ENCODE measurements around the gene MMS22L. TPM values are rescaled to one million over a fixed set of nuclear protein-coding genes. Genes with fewer than 3 reads are reported as not detected.

MMS22L gene
- total RNA-seq, 1 donor from 2014 or later, result 37.5 TPM

DNA sequence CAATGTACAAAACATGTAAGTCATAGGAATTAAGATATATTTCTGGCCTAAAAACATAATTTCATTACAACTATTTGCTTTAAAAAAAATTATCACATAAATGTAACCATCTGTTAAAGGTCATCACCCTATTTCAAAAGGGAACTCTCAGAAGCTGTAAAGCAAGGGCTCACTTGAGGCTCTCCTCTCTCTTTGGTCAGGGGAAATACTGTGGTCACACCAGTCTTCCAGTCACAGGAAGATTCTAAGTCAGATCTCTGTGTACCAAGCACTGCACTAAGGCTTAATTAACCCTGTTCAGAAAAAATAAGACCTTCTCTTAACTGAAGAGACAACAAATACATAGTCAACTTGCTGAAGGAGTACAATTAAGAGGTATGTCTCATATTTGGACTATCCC is 75.6 kb downstream of the MMS22L start:
- H3K27me3 Mint-ChIP-seq (ENCODE audit: low read depth), result no peaks in the 10 kb centered on the region
- DNase-seq (ENCODE audit: low read depth, low spot score), result no peak
- H3K9me3 Mint-ChIP-seq, result no peaks in the 10 kb centered on the region
- no peak overlapping the region for H3K27ac Mint-ChIP-seq (ENCODE audit: unreplicated experiment)
- no peak overlapping the region for H3K4me3 Mint-ChIP-seq
- TF ChIP-seq, protein P1, sequence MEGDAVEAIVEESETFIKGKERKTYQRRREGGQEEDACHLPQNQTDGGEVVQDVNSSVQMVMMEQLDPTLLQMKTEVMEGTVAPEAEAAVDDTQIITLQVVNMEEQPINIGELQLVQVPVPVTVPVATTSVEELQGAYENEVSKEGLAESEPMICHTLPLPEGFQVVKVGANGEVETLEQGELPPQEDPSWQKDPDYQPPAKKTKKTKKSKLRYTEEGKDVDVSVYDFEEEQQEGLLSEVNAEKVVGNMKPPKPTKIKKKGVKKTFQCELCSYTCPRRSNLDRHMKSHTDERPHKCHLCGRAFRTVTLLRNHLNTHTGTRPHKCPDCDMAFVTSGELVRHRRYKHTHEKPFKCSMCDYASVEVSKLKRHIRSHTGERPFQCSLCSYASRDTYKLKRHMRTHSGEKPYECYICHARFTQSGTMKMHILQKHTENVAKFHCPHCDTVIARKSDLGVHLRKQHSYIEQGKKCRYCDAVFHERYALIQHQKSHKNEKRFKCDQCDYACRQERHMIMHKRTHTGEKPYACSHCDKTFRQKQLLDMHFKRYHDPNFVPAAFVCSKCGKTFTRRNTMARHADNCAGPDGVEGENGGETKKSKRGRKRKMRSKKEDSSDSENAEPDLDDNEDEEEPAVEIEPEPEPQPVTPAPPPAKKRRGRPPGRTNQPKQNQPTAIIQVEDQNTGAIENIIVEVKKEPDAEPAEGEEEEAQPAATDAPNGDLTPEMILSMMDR (conservative IDR thresholded peaks at IDR 0.05), result no peak
- peaks cover 20% of the 10 kb centered on the region for H3K4me1 Mint-ChIP-seq
- H3K36me3 Mint-ChIP-seq (ENCODE audit: low read depth), result peaks cover 10% of the 10 kb centered on the region

DNA sequence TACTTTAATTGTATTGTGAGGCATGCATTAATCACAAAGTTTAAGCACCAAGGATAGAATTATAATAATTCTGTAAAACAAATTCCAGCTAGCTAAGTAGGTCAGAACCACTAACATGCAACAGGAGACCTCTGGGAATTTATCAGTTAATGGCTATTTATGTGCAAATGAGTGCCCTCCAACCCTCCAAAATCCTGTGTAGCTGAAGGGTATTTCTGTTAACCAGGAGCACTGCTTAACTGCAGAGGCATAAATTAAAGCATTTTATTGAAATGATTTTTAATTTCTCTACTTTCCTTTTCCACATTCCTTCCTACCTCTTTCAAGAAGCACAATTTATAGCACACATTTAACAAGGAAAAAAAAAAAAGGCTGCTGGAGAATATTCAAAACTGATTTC is 77.0 kb downstream of the MMS22L start:
- peaks cover 20% of the 10 kb centered on the region for H3K4me1 Mint-ChIP-seq
- peaks cover 13% of the 10 kb centered on the region for H3K36me3 Mint-ChIP-seq (ENCODE audit: low read depth)
- H3K27ac Mint-ChIP-seq (ENCODE audit: unreplicated experiment), result peak overlapping the region; percentile 57
- no peak overlapping the region for H3K4me3 Mint-ChIP-seq
- no peaks in the 10 kb centered on the region for H3K27me3 Mint-ChIP-seq (ENCODE audit: low read depth)
- TF ChIP-seq, protein P1 (conservative IDR thresholded peaks at IDR 0.05), result no peak
- no peaks in the 10 kb centered on the region for H3K9me3 Mint-ChIP-seq
- no peak for DNase-seq (ENCODE audit: low read depth, low spot score)

DNA sequence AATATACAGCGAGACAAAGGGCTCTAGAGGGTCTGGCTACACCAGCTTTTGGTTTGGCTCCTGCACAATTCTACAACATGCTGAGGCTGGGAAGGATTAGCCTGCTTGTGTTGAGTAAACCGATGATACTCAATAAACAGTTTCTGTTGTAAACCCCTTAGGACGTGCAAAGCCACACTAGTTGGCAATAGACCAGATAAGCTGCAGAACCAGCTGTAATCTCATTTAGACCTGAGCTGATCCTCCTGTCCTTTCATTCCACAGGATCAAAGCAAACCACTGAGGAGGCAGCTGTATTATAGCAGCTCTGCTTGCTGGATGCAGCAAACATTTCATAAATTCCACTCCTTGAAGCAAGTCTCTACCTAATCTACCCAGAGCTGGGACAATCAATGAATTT is 79.7 kb downstream of the MMS22L start:
- H3K27ac Mint-ChIP-seq (ENCODE audit: unreplicated experiment), result no peak overlapping the region

DNA sequence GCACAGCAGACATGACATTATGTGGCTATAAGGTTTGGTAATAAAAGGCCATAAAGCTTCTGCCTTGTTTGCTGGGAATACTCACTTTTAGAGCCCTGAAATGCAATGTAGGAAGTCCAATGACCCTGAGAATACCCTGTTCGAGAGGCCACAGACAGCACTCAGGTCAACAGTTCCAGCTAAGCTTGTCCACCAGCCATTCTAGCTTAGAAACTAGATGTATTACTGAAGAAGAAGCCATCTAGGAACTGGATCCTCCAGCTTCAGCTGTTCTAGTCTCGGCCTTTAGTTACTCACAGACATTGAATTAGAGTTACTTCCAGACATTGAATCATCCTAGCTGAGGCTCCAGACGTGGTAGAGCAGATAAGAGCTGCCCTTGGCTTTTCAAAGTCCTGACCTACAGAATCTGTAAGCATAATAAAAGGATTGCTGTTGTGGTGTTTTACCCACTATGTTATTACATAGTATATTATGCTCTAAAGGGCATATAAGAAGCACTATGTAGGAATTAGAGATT is 84.9 kb downstream of the MMS22L start:
- Mint-ChIP-seq H3K9me3 (no peaks in the 10 kb centered on the region), H3K27me3 (ENCODE audit: low read depth) (no peaks in the 10 kb centered on the region), H3K36me3 (ENCODE audit: low read depth) (peaks cover 21% of the 10 kb centered on the region), H3K27ac (ENCODE audit: unreplicated experiment) (no peak overlapping the region), H3K4me3 (no peak overlapping the region), H3K4me1 (no peaks in the 10 kb centered on the region)
- no peak for DNase-seq (ENCODE audit: low read depth, low spot score)
- TF ChIP-seq, protein P1 (conservative IDR thresholded peaks at IDR 0.05), result no peak

More for the DNA sequence above, 79.7 kb downstream of the MMS22L start:
- H3K36me3 Mint-ChIP-seq (ENCODE audit: low read depth), result peaks cover 17% of the 10 kb centered on the region
- DNase-seq (ENCODE audit: low read depth, low spot score), result no peak
- no peaks in the 10 kb centered on the region for H3K9me3 Mint-ChIP-seq
- H3K4me1 Mint-ChIP-seq, result peaks cover 20% of the 10 kb centered on the region
- no peak overlapping the region for H3K4me3 Mint-ChIP-seq
- TF ChIP-seq, protein P1 (conservative IDR thresholded peaks at IDR 0.05), result no peak
- no peaks in the 10 kb centered on the region for H3K27me3 Mint-ChIP-seq (ENCODE audit: low read depth)

DNA sequence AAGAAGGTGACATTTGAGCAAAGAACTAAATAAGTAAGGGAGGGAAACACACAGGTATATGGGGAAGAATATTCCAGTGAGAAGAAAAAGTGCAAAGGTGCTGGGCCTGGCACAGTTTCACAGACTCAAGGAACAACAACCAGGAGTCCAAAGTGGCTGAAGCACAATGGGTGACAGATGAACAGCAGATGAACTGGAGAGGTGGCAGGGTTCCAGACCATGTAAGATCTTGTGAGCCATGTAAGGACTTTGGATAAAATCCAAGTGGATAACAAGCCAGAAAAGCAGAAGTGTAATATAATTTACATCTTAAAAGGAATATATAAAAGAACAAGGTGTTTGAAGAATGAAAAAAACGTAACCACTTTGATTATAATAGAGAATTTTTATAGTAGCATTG is 87.9 kb downstream of the MMS22L start:
- no peak for DNase-seq (ENCODE audit: low read depth, low spot score)
- TF ChIP-seq, protein P1 (conservative IDR thresholded peaks at IDR 0.05), result no peak
- Mint-ChIP-seq H3K27ac (ENCODE audit: unreplicated experiment) (no peak overlapping the region), H3K4me3 (no peak overlapping the region), H3K9me3 (no peaks in the 10 kb centered on the region), H3K27me3 (ENCODE audit: low read depth) (no peaks in the 10 kb centered on the region), H3K4me1 (no peaks in the 10 kb centered on the region), H3K36me3 (ENCODE audit: low read depth) (peaks cover 15% of the 10 kb centered on the region)

All from neural crest cell (in vitro differentiated cells).